HG03439 (cell line): Measurements from ENCODE around the gene MBP.

Experiments used
- ATAC-seq: cut with Tn5 transposase; IDR thresholded peaks from one replicate; pipeline ENCODE4 v1.9.1; 2021; ENCODE audit warnings: mild to moderate bottlenecking, moderate library complexity; ENCODE audit not compliant: unreplicated experiment

MBP gene

GRCh38 chr18:77013811-77014521 lies 118.6 kb downstream of the MBP start:
- no peak for ATAC-seq

- no peak for ATAC-seq
These were observed 119.6 kb downstream of the MBP start for GRCh38 chr18:77012806-77013541.

DNA sequence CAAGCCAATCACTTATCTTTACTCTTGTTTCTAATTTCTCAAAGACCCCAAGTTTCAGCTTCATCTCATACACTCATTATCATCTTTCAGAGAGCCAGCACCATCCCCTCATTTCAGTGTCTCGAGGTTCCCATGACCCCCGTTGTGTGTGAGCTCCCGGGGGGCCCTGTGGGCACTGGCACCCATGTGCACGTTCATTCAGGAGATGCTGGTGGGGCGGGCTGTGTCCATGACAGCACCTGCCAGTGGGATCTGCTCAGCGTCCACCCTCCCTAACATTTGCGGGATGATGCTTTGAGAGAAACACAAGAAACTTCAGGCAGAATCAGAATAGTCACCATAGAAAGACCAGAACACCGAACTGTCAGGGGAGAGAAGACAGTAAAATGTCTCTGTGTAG lies 120.5 kb downstream of the MBP start:
- ATAC-seq = no peak

- no peak for ATAC-seq
These were observed 122.9 kb downstream of the MBP start for GRCh38 chr18:77009675-77010074.

DNA sequence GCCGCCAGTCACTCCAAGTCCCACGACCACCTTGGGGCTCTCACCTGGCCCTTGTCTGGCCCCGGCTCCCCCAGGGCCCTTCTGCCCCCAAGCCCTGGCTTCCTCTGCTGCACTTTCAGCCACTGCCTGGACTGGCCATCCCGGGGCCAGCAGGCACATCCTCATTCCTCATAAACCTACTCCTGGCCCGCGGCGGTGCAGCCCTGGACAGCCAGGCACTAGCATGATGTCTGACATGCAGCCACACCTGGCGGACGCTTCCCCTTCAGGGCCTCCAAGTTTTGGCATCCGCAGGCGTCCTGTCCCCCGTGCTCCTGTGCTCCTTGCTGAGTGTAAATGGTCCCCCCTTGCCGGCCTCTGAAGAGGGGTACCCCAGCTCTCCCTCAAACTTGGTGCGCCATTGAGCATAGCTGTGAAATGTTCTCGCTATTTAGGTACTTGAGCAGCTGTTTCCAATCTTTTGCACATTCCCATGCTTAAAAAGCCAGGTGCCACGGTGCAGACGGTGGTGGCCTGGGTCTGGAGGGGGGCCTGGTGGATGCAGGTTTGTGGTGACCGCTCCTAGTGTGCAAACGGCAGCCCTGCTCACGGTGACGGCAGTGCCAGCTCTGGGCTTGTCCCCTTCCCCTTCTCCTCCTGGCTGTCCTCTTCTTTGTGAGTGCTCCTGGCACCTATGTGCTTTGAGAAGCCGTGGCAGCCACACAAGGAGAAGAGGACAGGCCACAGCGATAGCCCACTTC lies 123.8 kb downstream of the MBP start:
- no peak for ATAC-seq

- ATAC-seq = no peak
These were observed 124.6 kb downstream of the MBP start for GRCh38 chr18:77008006-77008405.

DNA sequence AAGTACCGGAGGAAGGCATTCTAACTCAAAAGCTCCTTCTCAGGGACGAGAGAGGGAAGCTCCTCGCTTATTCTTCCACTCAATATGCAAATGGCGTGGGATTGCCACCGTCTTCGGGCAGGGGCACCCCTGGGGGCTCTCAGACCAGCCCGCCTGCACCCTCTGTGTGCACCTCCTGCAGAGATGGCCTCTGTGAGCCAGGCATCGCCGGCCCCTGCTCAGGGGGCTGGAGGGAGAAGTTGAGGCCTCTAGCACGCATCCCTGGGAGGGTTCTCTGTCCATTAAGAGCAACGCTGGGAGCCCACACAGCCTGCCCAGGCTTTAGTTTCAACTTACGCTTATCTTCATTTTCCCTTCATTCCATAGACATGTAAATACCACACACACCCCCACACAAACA lies 125.3 kb downstream of the MBP start:
- no peak for ATAC-seq

GRCh38 chr18:77006305-77007175 lies 126.0 kb downstream of the MBP start:
- ATAC-seq = no peak

- ATAC-seq = no peak
These were observed 126.9 kb downstream of the MBP start for GRCh38 chr18:77005651-77006195.

DNA sequence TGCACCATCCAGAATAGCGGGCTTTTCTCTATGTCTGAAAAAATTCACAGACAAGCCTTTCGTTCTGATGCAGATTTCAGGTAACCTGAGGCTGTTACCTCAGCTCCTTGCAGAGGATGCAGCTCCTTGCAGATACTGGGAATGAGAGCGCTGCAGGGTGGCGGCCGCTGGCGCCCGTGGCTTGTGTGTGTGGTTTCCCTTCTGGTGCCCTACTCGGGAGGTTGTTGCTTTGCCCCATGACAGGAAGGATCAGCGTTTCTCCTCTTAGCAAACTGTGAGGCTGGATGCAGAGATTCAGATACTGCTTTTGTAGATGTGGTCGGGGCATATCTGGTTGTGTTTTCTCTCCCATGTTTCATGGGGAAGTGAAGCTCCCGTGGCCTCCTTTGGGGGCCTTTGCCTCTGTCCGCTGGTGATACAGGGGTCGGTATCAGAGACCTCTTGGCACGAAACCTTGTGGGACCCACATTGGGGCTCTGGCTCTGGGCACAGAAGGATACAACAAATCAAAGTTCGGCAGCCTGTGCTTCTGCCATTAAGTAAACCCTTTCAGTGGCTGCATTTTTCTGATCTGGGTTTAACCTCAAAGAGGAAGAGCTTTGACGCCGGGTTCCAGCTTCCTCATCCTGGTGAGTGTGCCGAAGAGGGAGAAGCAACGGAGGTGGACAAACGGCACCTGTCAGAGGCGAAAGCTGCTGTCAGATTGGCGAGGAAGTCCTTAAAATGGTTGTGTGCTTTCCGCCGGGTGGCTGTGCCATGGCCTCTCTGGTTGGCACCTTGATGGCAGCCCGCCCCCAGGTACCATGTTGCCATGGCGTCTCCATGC lies 127.8 kb downstream of the MBP start:
- no peak for ATAC-seq

GRCh38 chr18:77003316-77003715 lies 129.3 kb downstream of the MBP start:
- no peak for ATAC-seq

- ATAC-seq = no peak
These were observed 130.1 kb downstream of the MBP start for GRCh38 chr18:77002496-77002895.

GRCh38 chr18:77001979-77002378 lies 130.6 kb downstream of the MBP start:
- no peak for ATAC-seq

GRCh38 chr18:77001041-77001440 lies 131.5 kb downstream of the MBP start:
- ATAC-seq = no peak

- no peak for ATAC-seq
These were observed 132.1 kb downstream of the MBP start for GRCh38 chr18:77000527-77000926.

GRCh38 chr18:76999077-76999476 lies 133.5 kb downstream of the MBP start:
- no peak for ATAC-seq

GRCh38 chr18:76997951-76998808 lies 134.4 kb downstream of the MBP start:
- no peak for ATAC-seq

- no peak for ATAC-seq
These were observed 136.2 kb downstream of the MBP start for GRCh38 chr18:76996429-76996828.

DNA sequence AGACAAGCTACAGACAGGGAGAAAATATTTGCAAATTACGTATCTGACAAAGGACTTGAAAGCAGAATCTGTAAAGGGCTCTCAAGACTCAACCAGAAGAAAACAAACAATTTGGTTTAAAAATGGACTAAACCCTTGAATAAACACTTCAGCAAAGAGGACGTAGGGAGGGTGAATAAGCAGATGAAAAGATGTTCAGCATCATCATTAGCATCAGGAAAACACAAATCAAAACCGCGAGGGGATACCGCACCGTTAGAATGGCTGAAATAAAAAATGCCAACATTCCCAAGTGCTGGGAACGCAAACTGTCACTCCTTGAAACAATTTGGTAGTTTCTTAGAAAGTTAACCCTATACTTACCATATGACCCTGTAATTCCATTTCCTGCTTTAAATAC lies 136.7 kb downstream of the MBP start:
- no peak for ATAC-seq
